Measurements from ENCODE around the gene GALNS. TPM values are rescaled to one million over a fixed set of nuclear protein-coding genes. Genes with fewer than 3 reads are reported as not detected.
"Not testable (repeated sequence)": the region's sequence is repeated elsewhere in the genome, so short reads cannot be mapped to it uniquely, and the experiment has no call there.

The GALNS gene
- total RNA-seq, 4 donors from 2014 or later, result 31.1 to 134 (median 43.3) TPM

GRCh38 chr16:88773812-88774291 lies 82.9 kb downstream of the GALNS start:
- WGBS, result 65% methylated on average over 3 of the region's 12 CpGs

GRCh38 chr16:88772871-88773811 lies 83.6 kb downstream of the GALNS start:
- H3K27ac ChIP-seq, result no peak overlapping the region
- DNase-seq (ENCODE audit: low spot score in 2 of 2), result no peak
- H3K36me3 ChIP-seq, result peaks cover 3% of the 10 kb centered on the region
- H3K4me3 ChIP-seq, result no peak overlapping the region
- TF ChIP-seq CTCF (IDR thresholded peaks at IDR 0.05), result no peak
- TF ChIP-seq POLR2A (IDR thresholded peaks at IDR 0.05), result no peak
- TF ChIP-seq POLR2AphosphoS5 (IDR thresholded peaks at IDR 0.05), result no peak
- TF ChIP-seq EP300 (IDR thresholded peaks at IDR 0.05), result no peak
- H3K4me1 ChIP-seq, result peaks cover 81% of the 10 kb centered on the region
- 59% methylated on average over 12 of the region's 29 CpGs for WGBS
- no peaks in the 10 kb centered on the region for H3K27me3 ChIP-seq
- H3K9me3 ChIP-seq, result no peaks in the 10 kb centered on the region

More at GRCh38 chr16:88773812-88774291, 82.9 kb downstream of the GALNS start:
- Histone ChIP-seq H3K4me3 (no peak overlapping the region), H3K27me3 (no peaks in the 10 kb centered on the region), H3K27ac (no peak overlapping the region), H3K36me3 (peaks cover 3% of the 10 kb centered on the region), H3K4me1 (peaks cover 79% of the 10 kb centered on the region), H3K9me3 (no peaks in the 10 kb centered on the region)
- DNase-seq (ENCODE audit: low spot score in 2 of 2), result peak in 1 of 2 donors; percentile 89
- TF ChIP-seq POLR2A (IDR thresholded peaks at IDR 0.05), result no peak
- no peak for TF ChIP-seq EP300 (IDR thresholded peaks at IDR 0.05)
- TF ChIP-seq POLR2AphosphoS5 (IDR thresholded peaks at IDR 0.05), result no peak
- TF ChIP-seq CTCF (IDR thresholded peaks at IDR 0.05), result no peak

- H3K4me3 ChIP-seq; DNase-seq (ENCODE audit: low spot score in 2 of 2); H3K27ac ChIP-seq; H3K9me3 ChIP-seq; H3K36me3 ChIP-seq; H3K27me3 ChIP-seq: not testable (repeated sequence)
- 93% methylated on average over 13 of the region's 23 CpGs for WGBS
- peaks cover 83% of the 10 kb centered on the region for H3K4me1 ChIP-seq
Measured at GRCh38 chr16:88771781-88772180, 85.0 kb downstream of the GALNS start.

GRCh38 chr16:88771294-88771772 lies 85.4 kb downstream of the GALNS start:
- Histone ChIP-seq H3K4me3 (peak overlapping the region; percentile 36), H3K27me3 (no peaks in the 10 kb centered on the region), H3K36me3 (peaks cover under 1% of the 10 kb centered on the region), H3K4me1 (peaks cover 79% of the 10 kb centered on the region), H3K27ac (peak overlapping the region; percentile 86), H3K9me3 (no peaks in the 10 kb centered on the region)
- TF ChIP-seq CTCF (IDR thresholded peaks at IDR 0.05), result no peak
- WGBS, result 68% methylated on average over 10 of the region's 19 CpGs
- no peak for DNase-seq (ENCODE audit: low spot score in 2 of 2)

- DNase-seq (ENCODE audit: low spot score in 2 of 2), result no peak
- TF ChIP-seq CTCF (IDR thresholded peaks at IDR 0.05), result no peak
- no peak for TF ChIP-seq POLR2A (IDR thresholded peaks at IDR 0.05)
- TF ChIP-seq EP300 (IDR thresholded peaks at IDR 0.05), result no peak
- no peak for TF ChIP-seq POLR2AphosphoS5 (IDR thresholded peaks at IDR 0.05)
- no peaks in the 10 kb centered on the region for H3K36me3 ChIP-seq
- H3K4me3 ChIP-seq, result peak overlapping the region; percentile 36
- WGBS, result 30% methylated on average over 2 of the region's 41 CpGs
- H3K9me3 ChIP-seq, result no peaks in the 10 kb centered on the region
- peak overlapping the region; percentile 86 for H3K27ac ChIP-seq
- peaks cover 83% of the 10 kb centered on the region for H3K4me1 ChIP-seq
- H3K27me3 ChIP-seq, result no peaks in the 10 kb centered on the region
Measured at GRCh38 chr16:88770461-88771293, 86.1 kb downstream of the GALNS start.
